GM21381 (cell line): ENCODE results near the gene CMA1.
A peak's percentile ranks its signal among the peaks of the same experiment; 100 is the strongest.
"Not testable (repeated sequence)": the region's sequence is repeated elsewhere in the genome, so short reads cannot be mapped to it uniquely, and the experiment has no call there.

Experiments used
- ATAC-seq: cut with Tn5 transposase; IDR thresholded peaks from one replicate; pipeline ENCODE4 v1.9.1; 2021; ENCODE audit warnings: mild to moderate bottlenecking, moderate library complexity; ENCODE audit not compliant: unreplicated experiment

Gene CMA1, protein sequence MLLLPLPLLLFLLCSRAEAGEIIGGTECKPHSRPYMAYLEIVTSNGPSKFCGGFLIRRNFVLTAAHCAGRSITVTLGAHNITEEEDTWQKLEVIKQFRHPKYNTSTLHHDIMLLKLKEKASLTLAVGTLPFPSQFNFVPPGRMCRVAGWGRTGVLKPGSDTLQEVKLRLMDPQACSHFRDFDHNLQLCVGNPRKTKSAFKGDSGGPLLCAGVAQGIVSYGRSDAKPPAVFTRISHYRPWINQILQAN

DNA sequence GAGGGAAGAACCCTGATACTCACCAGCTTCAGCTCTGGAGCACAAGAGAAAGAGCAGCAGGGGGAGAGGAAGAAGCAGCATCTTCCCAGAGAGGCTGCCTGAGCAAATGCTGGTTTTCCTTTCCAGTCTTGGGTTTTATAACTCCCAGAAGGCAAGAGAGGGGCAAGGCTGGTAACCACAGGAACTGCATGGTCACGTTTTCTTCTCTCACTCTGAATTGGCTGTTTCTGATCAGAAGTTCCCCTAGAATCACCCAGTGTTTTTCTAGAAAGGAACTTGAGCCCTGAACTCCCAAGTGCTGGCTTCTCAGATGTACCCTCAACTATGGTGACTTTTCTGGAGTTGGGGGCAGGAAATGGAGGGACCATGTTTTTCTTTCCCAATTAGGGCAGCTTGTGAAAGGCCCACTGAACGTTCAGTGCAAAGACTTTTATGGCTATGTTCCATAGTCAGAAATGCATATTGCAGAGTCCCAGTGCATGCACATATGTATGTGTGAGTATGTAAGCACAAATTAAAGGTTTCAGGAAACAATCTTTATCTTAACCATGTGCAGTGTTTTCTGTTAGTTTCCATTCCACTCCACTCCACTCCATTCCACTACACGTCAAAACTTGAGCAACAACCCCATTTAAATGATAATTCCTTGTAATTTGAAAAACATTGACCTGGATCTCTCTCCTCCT lies at the start of gene CMA1:
TSS of gene CMA1 (minus strand) at position 111 of the 686 bp plus-strand sequence. CDS start at position 81, 30 bp downstream.
- peak; percentile 72 for ATAC-seq

DNA sequence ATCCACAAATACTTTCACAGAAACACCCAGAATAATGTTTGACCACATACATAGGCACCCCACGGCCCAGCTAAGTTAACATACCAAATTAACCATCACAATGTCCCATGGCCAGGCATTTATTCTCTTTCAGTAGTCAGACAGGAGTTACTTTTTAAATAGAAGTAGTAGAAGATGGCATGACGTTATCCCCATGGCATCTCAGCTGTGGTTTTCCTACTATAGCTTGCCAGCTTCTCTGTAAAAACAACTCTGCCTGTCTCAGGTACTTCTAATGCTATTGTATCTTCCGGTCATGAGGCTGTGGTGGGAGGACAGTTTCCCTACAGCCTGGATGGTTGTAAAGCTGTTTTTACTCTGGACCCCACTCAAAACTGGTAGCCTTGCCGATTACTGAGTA lies 48.7 kb upstream of the CMA1 start:
- no peak for ATAC-seq

DNA sequence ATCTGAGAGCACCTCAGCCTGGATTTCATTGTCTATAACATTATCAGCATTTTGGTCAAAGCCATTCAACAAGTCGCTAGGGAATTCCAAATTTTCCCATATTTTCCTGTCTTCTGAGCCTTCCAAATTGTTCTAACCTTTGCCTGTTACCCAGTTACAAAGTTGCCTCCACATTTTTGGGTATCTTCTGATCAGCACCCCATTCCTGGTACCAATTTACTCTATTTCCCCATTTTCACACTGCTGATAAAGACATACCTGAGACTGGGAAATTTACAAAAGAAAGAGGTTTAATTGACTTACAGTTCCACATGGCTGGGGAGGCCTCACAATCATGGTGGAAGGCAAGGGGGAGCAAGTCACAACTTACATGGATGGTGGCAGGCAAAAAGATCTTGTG lies 41.0 kb upstream of the CMA1 start:
- not testable (repeated sequence) for ATAC-seq

DNA sequence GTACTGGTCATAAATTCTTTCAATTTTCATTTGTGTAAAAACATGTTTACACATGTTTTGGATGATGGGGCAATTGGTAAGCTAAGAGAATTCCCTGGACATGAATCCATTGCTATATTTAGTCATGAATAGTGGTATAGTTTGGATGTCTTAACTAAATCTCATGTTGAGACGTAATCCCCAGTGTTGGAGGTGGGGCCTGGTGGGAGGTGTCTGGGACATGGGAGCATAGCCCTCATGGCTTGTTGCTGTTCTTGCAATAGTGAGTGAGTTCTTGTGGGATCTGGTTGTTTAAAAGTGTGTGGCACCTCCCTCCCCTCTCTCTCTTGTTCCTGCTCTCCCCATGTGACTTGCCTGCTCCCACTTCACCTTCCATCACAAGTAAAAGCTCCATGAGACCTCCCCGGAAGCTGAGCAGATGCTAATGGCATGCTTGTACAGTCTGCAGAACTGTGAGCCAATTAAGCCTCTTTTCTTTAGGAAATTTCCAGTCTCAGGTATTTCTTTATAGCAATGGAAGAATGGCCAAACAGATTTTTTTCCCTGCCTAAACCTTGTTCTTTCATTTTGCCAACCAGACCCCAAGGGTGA lies 34.4 kb upstream of the CMA1 start:
- ATAC-seq = no peak

DNA sequence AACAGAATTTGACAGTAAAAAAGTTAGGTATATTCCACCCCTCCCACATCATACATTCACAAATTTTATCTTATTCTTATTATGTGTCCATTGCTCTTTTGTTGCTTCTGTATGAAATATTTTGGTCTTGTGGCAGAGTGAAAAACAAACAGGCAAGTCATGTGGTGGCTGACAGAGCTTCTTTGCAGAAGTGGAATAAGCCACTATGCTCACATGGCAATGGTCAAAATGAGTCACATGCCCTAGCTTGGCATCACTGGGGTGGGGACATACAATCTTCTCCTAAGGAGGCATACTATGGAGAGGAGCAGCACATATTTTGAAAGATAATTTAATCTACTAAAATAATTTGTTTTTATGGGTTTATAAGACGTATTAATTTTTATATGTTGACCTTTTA lies 27.7 kb upstream of the CMA1 start:
- no peak for ATAC-seq

DNA sequence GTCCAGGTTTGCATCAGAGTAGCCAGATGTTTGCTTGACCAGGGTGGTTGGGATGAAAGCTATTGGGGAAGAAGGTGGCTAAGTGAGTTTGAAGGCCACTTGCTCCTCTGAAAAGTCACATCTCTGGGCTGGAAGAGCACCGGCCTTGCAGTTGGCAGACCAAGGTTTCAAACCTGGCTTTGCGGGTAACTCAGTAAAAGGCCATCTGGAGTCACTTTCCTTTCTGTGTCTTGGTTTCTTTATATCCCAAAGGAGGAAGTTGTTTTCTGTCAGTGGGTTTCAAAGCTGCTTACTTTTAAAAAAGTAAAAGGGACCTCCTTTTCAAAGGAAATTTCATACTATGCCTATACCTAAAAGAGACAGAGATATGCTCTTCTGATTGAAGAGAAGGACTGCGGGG lies 26.2 kb upstream of the CMA1 start:
- ATAC-seq = no peak

DNA sequence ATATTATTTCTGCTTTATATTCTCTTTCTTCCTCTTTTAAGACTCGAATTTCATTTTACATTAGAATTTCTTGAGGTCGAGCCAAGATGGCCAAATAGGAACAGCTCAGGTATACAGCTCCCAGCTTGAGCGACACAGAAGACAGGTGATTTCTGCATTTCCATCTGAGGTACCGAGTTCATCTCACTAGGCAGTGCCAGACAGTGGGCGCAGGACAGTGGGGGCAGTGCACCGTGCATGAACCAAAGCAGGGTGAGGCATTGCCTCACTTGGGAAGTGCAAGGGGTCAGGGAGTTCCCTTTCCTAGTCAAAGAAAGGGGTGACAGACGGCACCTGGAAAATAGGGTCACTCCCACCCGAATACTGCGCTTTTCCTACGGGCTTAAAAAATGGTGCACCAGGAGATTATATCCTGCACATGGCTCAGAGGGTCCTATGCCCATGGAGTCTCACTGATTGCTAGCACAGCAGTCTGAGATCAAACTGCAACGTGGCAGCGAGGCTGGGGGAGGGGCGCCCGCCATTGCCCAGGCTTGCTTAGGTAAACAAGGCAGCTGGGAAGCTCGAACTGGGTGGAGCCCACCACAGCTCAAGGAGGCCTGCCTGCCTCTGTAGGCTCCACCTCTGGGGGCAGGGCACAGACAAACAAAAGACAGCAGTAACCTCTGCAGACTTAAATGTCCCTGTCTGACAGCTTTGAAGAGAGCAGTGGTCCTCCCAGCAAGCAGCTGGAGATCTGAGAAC lies 18.0 kb upstream of the CMA1 start:
- not testable (repeated sequence) for ATAC-seq

DNA sequence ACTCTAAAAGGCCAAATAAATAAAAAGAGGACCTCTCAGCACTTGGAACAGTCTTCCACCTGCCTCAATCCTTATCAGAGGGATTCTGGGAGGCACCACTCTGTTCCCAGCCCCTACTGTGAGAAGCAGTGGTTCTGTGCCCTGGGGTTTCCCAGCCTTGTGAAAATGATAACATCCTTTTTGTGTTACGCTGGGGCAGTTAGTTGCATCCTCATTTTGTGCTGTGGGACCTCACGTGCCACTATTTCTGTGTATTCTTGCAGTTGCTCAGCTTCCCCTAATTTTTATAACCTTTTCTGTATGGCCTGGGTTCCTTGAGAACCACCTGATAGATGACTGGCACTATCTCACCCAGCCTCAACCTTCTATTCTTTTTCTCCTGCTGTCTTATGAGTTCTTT lies 10.8 kb upstream of the CMA1 start:
- ATAC-seq = no peak

DNA sequence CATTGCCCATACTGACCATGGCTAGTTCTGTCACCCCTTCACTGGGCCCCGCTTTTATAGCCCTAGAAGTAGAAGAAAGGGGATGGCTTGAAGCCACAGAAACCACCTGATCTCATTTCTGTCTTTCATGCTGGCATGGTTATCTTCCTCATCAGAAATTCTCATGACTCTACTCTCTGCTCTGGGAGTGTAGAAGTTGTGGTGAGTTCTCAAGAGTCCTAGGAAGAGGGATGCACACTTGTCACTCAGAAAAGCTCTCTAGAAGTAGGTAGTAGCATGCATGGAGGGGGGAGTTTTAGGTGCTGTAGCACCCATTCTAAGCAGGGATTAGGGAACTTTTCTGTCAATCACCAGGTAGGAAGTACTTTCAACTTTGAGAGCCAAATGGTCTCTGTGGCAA lies 6.1 kb upstream of the CMA1 start:
- no peak for ATAC-seq

DNA sequence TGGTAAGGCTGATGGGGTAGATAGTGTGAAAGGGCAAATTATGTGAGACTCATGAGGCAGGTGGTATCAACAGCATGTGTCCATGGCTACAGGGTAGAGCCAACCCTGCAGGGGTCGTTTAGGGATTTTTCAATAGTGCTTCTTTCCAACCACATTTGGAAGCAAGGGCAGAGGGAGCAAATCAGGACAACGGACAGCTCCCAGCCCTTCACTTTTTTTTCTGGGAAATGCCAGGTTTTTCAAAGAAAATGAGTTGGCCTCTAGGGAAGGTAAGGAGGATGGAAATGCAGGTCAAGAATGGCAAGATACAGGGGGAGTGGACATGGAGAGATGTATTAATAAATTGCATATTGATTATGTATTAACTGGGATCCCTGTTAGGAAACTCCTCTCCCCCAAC lies 4.9 kb upstream of the CMA1 start:
- no peak for ATAC-seq

DNA sequence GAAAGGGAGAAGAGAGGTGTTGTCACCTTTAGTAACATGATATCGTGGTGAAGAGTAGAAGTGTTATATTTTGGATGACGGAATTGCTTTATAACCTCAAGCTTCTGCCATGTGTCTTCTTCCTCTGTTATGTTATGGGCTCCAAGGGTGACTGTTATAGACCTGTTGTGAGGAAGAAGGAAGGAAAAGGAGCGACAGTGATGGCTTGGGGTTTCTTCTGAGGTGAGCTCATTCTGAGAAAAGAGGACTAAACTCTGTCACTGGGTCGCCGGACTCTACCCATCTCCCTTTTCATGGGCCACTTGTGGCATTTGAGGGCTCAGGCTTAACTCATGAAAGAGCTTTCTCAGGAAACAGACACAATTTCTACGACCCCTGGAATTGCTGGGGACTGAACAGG lies 1.6 kb downstream of the CMA1 start:
- ATAC-seq = no peak

DNA sequence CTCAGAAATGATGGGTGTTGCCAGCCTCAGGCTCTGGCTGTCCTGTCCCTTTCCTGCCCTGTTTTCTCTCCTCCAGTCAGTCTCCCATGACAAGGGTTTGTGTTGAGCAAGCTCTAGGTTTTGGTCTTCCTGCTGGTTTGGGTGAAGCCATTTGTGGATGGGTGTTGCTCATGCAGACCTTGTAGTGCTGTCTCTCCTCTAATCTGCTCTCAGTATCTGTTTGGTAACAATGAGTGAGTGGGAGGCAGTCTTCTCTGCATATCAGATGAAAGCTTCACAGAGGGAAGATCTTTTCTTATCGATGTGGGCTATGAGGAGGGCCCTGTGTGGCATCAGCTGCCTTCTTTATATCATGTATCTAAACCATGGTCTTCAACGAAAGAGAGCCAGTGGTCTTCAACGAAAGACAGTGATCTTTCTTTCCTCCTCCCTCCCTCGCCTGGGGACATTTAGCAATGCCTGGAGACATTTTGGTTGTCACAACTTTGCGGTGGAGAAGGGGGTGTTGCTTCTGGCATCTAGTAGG lies 3.6 kb downstream of the CMA1 start:
- no peak for ATAC-seq

DNA sequence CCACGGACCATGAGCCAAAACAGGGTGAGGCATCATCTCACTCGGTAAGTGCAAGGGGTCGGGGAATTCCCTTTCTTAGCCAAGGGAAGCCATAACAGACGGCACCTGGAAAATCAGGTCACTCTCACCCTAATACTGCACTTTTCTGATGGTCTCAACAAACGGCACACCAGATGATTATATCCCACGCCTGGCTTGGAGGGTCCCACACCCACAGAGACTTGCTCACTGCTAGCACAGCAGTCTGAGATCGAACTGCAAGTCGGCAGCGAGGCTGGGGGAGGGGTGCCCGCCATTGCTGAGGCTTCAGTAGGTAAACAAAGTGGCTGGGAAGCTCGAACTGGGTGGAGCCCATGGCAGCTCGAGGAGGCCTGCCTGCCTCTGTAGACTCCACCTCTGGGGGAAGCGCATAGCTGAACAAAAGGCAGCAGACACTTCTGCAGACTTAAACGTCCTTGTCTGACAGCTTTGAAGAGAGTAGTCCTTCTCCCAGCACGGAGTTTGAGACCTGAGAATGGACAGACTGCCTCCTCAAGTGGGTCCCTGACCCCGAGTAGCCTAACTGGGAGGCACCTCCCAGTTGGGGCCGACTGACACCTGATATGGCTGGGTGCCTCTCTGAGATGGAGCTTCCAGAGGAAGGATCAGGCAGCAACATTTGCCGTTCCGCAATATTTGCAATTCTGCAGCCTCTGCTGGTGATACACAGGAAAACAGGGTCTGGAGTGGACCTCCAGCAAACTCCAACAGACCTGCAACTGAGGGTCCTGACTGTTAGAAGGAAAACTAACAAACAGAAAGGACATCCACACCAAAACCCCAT lies 16.3 kb downstream of the CMA1 start:
- ATAC-seq = not testable (repeated sequence)

DNA sequence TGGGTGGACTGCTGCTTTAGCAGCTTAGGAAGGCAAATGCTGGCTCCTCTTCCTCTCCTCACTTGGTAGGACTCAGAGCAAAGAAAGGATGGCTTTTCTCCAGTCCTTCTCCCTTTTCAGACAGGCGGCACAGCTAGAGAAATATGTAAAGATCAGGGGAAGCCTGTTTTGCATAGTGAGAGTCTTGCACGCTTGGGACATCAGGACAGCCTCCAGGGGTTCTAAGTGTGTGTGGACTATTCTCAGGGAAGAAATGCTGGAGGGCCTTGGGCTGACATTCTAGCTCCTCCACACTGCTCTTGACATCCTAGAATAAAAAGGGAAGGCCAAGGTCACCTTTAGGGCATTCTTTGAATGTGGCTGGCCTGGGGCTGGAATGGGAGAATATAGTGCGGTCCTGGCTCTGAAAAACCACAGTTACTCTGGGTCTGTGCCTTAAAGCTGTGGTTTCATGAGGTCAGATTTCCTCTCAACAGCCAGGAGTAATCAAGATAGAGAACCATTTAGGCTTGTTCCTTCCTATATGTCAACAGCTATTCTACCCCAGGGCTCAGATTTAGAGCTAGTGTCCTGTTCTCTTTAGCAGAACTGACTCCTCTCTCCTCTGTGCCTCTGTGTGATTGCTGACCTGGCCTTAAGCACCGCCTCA lies 24.3 kb downstream of the CMA1 start:
- ATAC-seq = no peak

DNA sequence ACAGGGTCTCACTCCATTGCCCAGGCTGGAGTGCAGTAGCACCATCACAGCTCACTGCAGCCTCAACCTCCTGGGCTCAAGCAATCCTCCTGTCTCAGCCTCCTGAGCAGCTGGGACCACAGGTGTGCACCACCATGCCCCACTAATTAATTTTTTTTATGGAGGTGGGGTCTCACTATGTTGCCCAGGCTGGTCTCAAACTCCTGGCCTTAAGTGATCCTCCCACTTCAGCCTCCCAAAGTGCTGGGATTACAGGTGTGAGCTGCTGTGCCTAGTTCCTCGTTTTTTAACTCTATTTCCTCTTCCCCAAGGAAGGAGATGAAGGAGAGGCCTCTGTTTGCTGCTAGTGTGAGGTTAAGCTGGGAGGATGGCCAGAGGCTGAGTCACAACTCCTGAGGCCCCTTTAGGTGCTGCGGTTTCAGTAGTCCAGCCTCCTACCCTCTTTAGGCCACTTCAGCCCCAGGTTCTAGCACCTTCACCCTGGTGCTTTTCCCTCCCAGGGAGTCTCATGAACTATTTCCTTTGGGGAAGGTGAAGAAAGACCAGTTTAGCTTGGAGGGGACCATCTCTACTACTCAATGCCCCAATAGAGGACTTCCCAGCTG lies 25.3 kb downstream of the CMA1 start:
- not testable (repeated sequence) for ATAC-seq

DNA sequence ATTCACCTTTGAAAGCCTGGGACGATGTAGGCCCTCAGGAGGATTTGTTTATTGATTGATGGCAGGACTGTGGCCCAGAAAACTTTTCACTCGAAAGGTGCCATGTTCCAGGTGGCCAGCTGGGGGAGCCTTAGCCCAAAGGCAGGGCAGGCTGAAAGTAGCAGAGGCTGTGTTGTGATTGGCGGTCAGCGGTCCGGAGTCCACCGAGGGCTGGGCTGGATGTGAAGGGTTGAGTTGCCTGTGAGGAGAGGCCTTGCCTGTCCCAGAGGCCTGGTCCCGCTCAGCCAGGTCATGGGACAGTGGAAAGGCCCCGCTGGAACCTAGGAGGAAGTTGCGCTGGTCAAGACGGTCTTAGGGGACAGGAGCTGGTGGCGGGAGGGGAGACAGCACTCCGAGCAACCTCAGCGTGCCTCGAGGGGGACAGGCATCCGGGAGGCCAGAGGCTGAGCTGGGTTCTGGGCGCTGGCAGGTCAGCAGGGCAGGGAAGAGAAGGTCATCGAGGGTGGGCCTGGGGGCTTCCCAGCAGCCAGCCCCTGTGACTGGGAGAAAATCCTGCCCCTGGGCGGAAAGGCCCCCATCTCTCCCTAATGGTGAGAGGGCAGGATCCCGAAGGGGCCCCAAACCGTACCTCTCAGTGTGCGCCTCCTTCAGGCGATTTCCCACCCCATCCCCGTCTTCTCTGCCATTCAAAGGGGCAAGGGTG lies 26.3 kb downstream of the CMA1 start:
- ATAC-seq = no peak

DNA sequence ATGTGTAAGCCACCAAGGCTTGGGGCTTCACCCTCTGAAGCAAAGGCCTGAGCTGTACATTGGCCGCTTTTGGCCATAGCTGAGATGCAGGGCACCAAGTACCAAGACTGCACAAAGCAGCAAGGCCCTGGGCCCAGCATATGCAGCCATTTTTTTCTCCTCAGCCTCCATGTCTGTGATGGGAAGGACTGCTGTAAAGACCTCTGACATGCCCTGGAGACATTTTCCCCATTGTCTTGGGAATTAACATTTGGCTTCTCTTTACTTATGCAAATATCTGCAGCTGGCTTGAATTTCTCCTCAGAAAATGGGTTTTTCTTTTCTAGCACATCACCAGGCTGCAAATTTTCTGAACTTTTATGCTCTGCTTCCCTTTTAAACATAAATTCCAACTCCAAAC lies 28.1 kb downstream of the CMA1 start:
- not testable (repeated sequence) for ATAC-seq

DNA sequence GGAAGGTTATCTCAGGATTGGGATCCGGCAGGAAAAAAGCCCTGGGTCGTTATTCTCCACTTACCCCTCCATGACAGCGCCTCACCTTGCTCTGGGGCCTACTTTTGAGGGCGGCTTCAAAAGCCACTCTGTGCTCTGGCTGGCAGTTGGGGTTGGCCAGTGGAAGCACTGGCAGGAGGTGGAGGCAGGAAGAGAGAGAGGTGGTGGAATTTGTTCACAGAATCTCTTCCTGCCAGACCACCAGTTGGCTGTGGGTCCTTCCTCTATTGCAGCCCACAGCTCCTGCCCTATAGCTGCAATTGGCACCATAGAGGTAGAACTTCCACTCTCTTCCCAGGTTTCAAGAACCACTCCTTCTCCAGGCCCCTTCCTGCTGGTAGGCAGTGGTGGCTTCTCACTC lies 32.8 kb downstream of the CMA1 start:
- no peak for ATAC-seq

DNA sequence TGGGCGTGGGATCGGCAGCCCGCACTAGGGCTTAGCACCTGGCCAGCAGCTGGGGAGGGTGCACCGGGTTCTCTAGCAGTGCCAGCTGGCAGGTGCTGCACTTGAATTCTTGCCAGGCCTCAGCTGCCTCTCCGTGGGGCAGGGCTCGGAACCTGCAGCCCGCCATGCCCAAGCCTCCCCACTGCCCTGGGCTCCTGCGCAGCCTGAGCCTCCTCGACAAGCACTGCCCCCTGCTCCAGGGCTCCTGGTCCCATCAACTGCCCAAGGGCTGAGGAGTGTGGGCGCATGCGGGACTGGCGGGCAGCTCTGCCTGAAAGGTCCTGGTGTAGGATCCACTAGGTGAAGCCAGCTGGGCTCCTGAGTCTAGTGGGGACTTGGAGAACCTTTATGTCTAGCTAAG lies 34.9 kb downstream of the CMA1 start:
- no peak for ATAC-seq
